OCI-LY3 (cell line): ENCODE results near the gene CASS4.

Source experiments
- EZH2phosphoT487 ChIP-seq: fragments of 200-600 bp; shearing (Covaris generic); IDR thresholded peaks from 2 replicates; pipeline ENCODE4 v1.6.1; 2018; ENCODE audit warnings: antibody characterized with exemption, mixed run types, low read depth
- TF ChIP-seq, protein P1 (sequence below): fragments of 200-600, 300-600 bp; sonication (generic); IDR thresholded peaks from 2 replicates; pipeline ENCODE4 v1.5.1; 2014; ENCODE audit warnings: antibody characterized with exemption, low read length, low read depth

DNA sequence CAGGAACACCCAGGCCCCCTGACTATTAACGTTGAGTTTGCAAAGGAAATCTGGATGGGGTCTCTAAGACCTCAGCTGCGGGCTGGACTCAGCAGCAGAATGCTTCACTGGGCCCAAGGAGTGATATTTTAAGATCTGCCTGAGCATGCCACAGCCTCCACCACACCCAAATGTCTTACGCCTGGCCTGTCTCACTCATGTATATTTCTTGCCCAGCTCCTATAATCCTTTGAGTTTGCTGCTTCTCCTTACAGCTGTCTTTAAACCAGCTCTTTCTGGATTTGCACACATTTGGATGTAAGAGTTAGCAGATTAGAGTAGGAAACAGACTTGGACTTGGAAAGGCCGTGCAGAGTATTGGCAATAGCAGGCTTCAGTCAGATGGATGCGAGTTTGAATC, 16.4 kb downstream of the CASS4 start:
- TF ChIP-seq, protein P1, sequence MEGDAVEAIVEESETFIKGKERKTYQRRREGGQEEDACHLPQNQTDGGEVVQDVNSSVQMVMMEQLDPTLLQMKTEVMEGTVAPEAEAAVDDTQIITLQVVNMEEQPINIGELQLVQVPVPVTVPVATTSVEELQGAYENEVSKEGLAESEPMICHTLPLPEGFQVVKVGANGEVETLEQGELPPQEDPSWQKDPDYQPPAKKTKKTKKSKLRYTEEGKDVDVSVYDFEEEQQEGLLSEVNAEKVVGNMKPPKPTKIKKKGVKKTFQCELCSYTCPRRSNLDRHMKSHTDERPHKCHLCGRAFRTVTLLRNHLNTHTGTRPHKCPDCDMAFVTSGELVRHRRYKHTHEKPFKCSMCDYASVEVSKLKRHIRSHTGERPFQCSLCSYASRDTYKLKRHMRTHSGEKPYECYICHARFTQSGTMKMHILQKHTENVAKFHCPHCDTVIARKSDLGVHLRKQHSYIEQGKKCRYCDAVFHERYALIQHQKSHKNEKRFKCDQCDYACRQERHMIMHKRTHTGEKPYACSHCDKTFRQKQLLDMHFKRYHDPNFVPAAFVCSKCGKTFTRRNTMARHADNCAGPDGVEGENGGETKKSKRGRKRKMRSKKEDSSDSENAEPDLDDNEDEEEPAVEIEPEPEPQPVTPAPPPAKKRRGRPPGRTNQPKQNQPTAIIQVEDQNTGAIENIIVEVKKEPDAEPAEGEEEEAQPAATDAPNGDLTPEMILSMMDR: no peak
- TF ChIP-seq EZH2phosphoT487: no peak
